ENCODE measurements around the gene KLF5. TPM values are rescaled to one million over a fixed set of nuclear protein-coding genes. Genes with fewer than 3 reads are reported as not detected.
"Not testable (repeated sequence)": the region's sequence is repeated elsewhere in the genome, so short reads cannot be mapped to it uniquely, and the experiment has no call there.

Gene KLF5
- total RNA-seq, 1 donor from 2014 or later: 1.3 TPM

- Mint-ChIP-seq H3K27me3 (ENCODE audit: low read depth) (no peaks in the 10 kb centered on the region), H3K4me3 (ENCODE audit: low read depth) (no peak overlapping the region), H3K27ac (no peak overlapping the region), H3K9me3 (no peaks in the 10 kb centered on the region), H3K4me1 (ENCODE audit: low read depth) (no peaks in the 10 kb centered on the region), H3K36me3 (ENCODE audit: low read depth) (no peaks in the 10 kb centered on the region)
- DNase-seq (ENCODE audit: low spot score): no peak
- intact Hi-C loops (cut with micrococcal nuclease): no loop called here
Measured at GRCh38 chr13:73045031-73045430, 13.8 kb upstream of the KLF5 start.

GRCh38 chr13:73048615-73049014 lies 10.2 kb upstream of the KLF5 start:
- DNase-seq (ENCODE audit: low spot score); H3K27ac Mint-ChIP-seq; intact Hi-C loops (cut with micrococcal nuclease); H3K36me3 Mint-ChIP-seq (ENCODE audit: low read depth); H3K27me3 Mint-ChIP-seq (ENCODE audit: low read depth); H3K9me3 Mint-ChIP-seq; H3K4me1 Mint-ChIP-seq (ENCODE audit: low read depth); H3K4me3 Mint-ChIP-seq (ENCODE audit: low read depth): not testable (repeated sequence)

DNA sequence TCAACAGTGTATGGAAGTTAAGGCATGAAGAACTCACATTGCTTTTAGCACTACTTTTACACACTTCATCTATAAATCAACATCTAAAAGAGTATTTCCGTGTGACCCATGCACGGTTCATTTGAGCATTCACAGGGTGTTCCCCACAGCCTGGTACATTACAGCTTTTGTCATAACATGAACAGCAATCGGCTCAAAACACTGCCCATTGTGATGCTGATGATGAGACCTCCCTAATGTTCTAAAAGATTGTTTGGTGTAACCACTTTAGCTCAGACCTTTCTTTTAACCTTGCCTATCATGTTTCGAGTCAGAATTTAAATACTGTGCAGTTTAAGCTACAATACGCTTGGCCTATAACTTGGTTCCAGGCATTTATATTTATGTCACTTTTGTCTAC lies 4.1 kb upstream of the KLF5 start:
- intact Hi-C loops (cut with micrococcal nuclease): loop anchor here (5.0 kb wide), 4 partner anchors 168 to 1078 kb away; partner anchors contain the start of genes BORA, KLF12 and MZT1
- no peaks in the 10 kb centered on the region for H3K36me3 Mint-ChIP-seq (ENCODE audit: low read depth)
- peaks cover 41% of the 10 kb centered on the region for H3K27me3 Mint-ChIP-seq (ENCODE audit: low read depth)
- no peak for DNase-seq (ENCODE audit: low spot score)
- peaks cover 7% of the 10 kb centered on the region for H3K4me1 Mint-ChIP-seq (ENCODE audit: low read depth)
- no peaks in the 10 kb centered on the region for H3K9me3 Mint-ChIP-seq
- no peak overlapping the region for H3K27ac Mint-ChIP-seq
- H3K4me3 Mint-ChIP-seq (ENCODE audit: low read depth): no peak overlapping the region

GRCh38 chr13:73055813-73056564 lies 2.8 kb upstream of the KLF5 start:
- Mint-ChIP-seq H3K4me3 (ENCODE audit: low read depth) (no peak overlapping the region), H3K27me3 (ENCODE audit: low read depth) (peaks cover 53% of the 10 kb centered on the region), H3K27ac (no peak overlapping the region), H3K9me3 (no peaks in the 10 kb centered on the region), H3K4me1 (ENCODE audit: low read depth) (peaks cover 12% of the 10 kb centered on the region), H3K36me3 (ENCODE audit: low read depth) (no peaks in the 10 kb centered on the region)
- intact Hi-C loops (cut with micrococcal nuclease): loop anchor here (5.0 kb wide), 4 partner anchors 166 to 1076 kb away; partner anchors contain the start of genes BORA, KLF12 and MZT1
- no peak for DNase-seq (ENCODE audit: low spot score)

DNA sequence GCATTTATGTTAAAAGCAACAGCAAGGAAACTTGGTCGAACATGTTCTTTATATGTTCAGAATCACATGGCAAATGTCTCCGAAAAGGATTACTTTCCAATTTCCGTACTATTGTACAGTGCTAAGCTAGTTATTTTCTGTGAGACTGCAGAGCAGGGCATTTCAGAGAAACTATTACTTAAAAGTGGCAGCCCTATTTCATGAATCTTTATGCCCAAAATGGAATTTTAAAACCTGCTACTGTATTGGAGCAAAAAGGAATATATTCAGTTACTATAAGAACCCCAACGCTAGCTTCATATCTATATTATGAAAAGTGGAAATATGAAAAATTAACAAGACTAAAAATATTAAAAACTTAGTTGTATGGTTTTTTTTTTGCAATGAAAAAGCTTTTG lies 2.2 kb upstream of the KLF5 start:
- H3K27ac Mint-ChIP-seq: no peak overlapping the region

GRCh38 chr13:73057284-73058063 lies 1.3 kb upstream of the KLF5 start:
- Mint-ChIP-seq H3K4me3 (ENCODE audit: low read depth) (no peak overlapping the region), H3K36me3 (ENCODE audit: low read depth) (peaks cover 6% of the 10 kb centered on the region), H3K9me3 (no peaks in the 10 kb centered on the region), H3K27ac (no peak overlapping the region), H3K27me3 (ENCODE audit: low read depth) (peaks cover 64% of the 10 kb centered on the region), H3K4me1 (ENCODE audit: low read depth) (peaks cover 12% of the 10 kb centered on the region)
- no peak for DNase-seq (ENCODE audit: low spot score)
- intact Hi-C loops (cut with micrococcal nuclease): loop anchor here (2.0 to 5.0 kb wide), 5 partner anchors 165 to 1075 kb away; partner anchors contain the start of genes BORA, KLF12 and MZT1

More for the DNA sequence above, 2.2 kb upstream of the KLF5 start:
- Mint-ChIP-seq H3K9me3 (no peaks in the 10 kb centered on the region), H3K4me1 (ENCODE audit: low read depth) (peaks cover 12% of the 10 kb centered on the region), H3K36me3 (ENCODE audit: low read depth) (no peaks in the 10 kb centered on the region), H3K27me3 (ENCODE audit: low read depth) (peaks cover 56% of the 10 kb centered on the region), H3K4me3 (ENCODE audit: low read depth) (no peak overlapping the region)
- DNase-seq (ENCODE audit: low spot score): no peak
- intact Hi-C loops (cut with micrococcal nuclease): loop anchor here (5.0 kb wide), 4 partner anchors 166 to 1076 kb away; partner anchors contain the start of genes BORA, KLF12 and MZT1

GRCh38 chr13:73058064-73058313 lies 816 bp upstream of the KLF5 start:
- Mint-ChIP-seq H3K36me3 (ENCODE audit: low read depth) (peaks cover 6% of the 10 kb centered on the region), H3K4me3 (ENCODE audit: low read depth) (peak overlapping the region; percentile 80), H3K27me3 (ENCODE audit: low read depth) (peaks cover 63% of the 10 kb centered on the region), H3K27ac (no peak overlapping the region), H3K4me1 (ENCODE audit: low read depth) (peaks cover 12% of the 10 kb centered on the region), H3K9me3 (no peaks in the 10 kb centered on the region)
- DNase-seq (ENCODE audit: low spot score): no peak
- intact Hi-C loops (cut with micrococcal nuclease): loop anchor here (2.0 to 5.0 kb wide), 5 partner anchors 164 to 1074 kb away; partner anchors contain the start of genes BORA, KLF12 and MZT1

GRCh38 chr13:73058432-73058735 lies 421 bp upstream of the KLF5 start:
- Mint-ChIP-seq H3K4me1 (ENCODE audit: low read depth) (peaks cover 12% of the 10 kb centered on the region), H3K36me3 (ENCODE audit: low read depth) (peaks cover 6% of the 10 kb centered on the region), H3K27me3 (ENCODE audit: low read depth) (peaks cover 63% of the 10 kb centered on the region), H3K27ac (no peak overlapping the region), H3K9me3 (no peaks in the 10 kb centered on the region), H3K4me3 (ENCODE audit: low read depth) (peak overlapping the region; percentile 80)
- intact Hi-C loops (cut with micrococcal nuclease): loop anchor here (2.0 to 5.0 kb wide), 5 partner anchors 164 to 1074 kb away; partner anchors contain the start of genes BORA, KLF12 and MZT1
- DNase-seq (ENCODE audit: low spot score): no peak

DNA sequence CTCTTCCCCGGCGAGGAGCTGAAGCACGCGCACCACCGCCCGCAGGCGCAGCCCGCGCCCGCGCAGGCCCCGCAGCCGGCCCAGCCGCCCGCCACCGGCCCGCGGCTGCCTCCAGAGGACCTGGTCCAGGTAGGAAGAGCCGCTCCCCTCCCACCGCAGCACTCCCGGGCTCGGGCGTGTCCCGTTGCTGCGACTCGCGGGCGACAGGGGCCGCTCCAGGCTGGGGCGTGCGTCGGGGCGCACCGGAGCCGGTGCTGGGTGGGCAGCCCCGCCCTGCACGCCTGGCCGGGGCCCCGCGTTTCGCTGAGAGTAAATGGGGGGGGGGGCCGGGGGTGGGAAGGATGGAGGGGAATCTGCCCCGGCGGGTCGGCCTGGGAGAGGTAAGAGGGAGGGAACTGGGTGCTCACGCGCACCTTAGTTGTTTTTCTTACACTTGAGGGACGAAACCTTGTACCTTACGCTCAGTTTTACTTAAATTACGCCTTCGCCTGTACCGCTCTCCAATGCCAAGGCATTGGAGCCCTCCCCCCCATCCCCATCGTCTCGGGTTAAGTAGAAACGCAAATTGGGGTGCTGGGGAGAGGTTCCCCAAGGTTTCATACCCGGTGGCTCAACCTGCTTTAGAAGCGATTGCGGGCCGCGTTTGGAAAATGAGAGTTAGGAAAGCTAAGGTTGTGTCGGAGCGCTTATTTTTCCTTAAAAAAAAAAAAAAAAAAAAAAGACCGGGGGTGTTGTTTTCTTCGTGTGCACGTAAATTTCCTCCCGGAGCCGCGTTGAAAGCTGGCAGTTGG lies 850 bp downstream of the KLF5 start:
- H3K9me3 Mint-ChIP-seq: no peaks in the 10 kb centered on the region
- H3K4me3 Mint-ChIP-seq (ENCODE audit: low read depth): peak overlapping the region; percentile 72
- intact Hi-C loops (cut with micrococcal nuclease): loop anchor here (2.0 to 5.0 kb wide), 5 partner anchors 163 to 1073 kb away; partner anchors contain the start of genes BORA, KLF12 and MZT1
- peaks cover 60% of the 10 kb centered on the region for H3K27me3 Mint-ChIP-seq (ENCODE audit: low read depth)
- DNase-seq (ENCODE audit: low spot score): peak; percentile 31
- peaks cover 6% of the 10 kb centered on the region for H3K36me3 Mint-ChIP-seq (ENCODE audit: low read depth)
- H3K4me1 Mint-ChIP-seq (ENCODE audit: low read depth): peaks cover 12% of the 10 kb centered on the region
- no peak overlapping the region for H3K27ac Mint-ChIP-seq

DNA sequence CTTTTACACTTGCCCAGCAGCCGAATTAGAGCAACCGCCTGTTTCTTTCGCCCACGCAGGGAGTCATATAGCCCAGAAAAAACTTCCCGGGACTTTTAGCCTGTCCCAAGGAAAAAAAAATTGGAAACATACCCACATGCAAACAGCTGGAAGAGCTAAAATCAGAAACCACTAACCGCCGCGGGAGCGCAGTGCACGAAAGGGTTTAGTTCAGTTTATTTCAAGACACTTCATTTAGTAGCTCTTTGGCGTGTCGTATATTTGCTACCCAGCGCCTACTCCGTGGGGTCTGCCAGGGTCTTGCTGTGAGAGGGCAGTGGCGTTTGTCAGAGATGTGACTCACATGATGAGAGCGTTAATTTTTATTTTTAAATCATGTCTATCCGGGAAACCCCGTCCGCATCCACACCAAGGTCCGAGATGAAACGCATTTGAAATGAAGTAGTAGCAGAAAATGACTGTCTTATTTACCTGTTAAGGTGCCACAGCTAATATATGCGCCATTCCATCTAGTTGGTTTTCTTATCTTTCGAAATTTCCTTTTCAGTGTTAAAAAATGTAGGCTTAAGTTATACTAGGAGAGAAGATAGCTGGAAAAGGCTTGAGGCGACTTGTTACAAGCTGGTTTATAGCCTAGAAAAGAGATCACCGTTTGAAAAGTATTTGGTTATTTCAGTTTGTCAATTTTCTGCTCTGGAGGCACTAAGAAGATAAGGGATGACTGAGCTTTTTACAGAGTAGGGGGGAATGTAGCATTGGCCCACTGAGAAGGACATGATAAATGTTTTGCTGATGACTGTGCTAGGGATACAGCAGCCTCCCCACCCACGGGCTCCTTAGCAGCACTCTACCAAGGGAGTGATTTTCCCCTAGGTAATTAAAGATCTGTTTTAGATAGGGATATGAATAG lies 1.7 kb downstream of the KLF5 start:
- H3K9me3 Mint-ChIP-seq: no peaks in the 10 kb centered on the region
- H3K4me1 Mint-ChIP-seq (ENCODE audit: low read depth): peaks cover 12% of the 10 kb centered on the region
- no peak for DNase-seq (ENCODE audit: low spot score)
- peaks cover 55% of the 10 kb centered on the region for H3K27me3 Mint-ChIP-seq (ENCODE audit: low read depth)
- no peak overlapping the region for H3K27ac Mint-ChIP-seq
- H3K4me3 Mint-ChIP-seq (ENCODE audit: low read depth): peak overlapping the region; percentile 72
- intact Hi-C loops (cut with micrococcal nuclease): no loop called here
- H3K36me3 Mint-ChIP-seq (ENCODE audit: low read depth): peaks cover 6% of the 10 kb centered on the region

GRCh38 chr13:73061473-73061872 lies 2.7 kb downstream of the KLF5 start:
- peaks cover 6% of the 10 kb centered on the region for H3K36me3 Mint-ChIP-seq (ENCODE audit: low read depth)
- no peak overlapping the region for H3K27ac Mint-ChIP-seq
- no peak for DNase-seq (ENCODE audit: low spot score)
- intact Hi-C loops (cut with micrococcal nuclease): no loop called here
- peaks cover 47% of the 10 kb centered on the region for H3K27me3 Mint-ChIP-seq (ENCODE audit: low read depth)
- no peak overlapping the region for H3K4me3 Mint-ChIP-seq (ENCODE audit: low read depth)
- no peaks in the 10 kb centered on the region for H3K9me3 Mint-ChIP-seq
- H3K4me1 Mint-ChIP-seq (ENCODE audit: low read depth): peaks cover 12% of the 10 kb centered on the region

GRCh38 chr13:73061876-73062275 lies 3.1 kb downstream of the KLF5 start:
- Mint-ChIP-seq H3K4me1 (ENCODE audit: low read depth) (peaks cover 12% of the 10 kb centered on the region), H3K27me3 (ENCODE audit: low read depth) (peaks cover 46% of the 10 kb centered on the region), H3K4me3 (ENCODE audit: low read depth) (no peak overlapping the region), H3K9me3 (no peaks in the 10 kb centered on the region), H3K36me3 (ENCODE audit: low read depth) (peaks cover 6% of the 10 kb centered on the region), H3K27ac (no peak overlapping the region)
- intact Hi-C loops (cut with micrococcal nuclease): no loop called here
- no peak for DNase-seq (ENCODE audit: low spot score)
